Spleen (tissue), 7 donors: ENCODE measurements around the gene ZNF672.

Experiments used
- CTCF ChIP-seq, 11 experiments: fragments of 200-600 bp in 7 of 11; fragments of 450-650 bp in 4 of 11; sonication (generic) in 4 of 11; IDR thresholded peaks in 8 of 11; conservative IDR thresholded peaks in 3 of 11; 1 replicate in 7 of 11; 2 replicates in 4 of 11; pipeline versions ENCODE4 v1.4.0 to v1.8.0; 2016 to 2021; ENCODE audit warnings: antibody characterized with exemption in 11 of 11, inconsistent platforms in 4 of 11, mild to moderate bottlenecking in 1 of 11
- POLR2AphosphoS5 ChIP-seq, 3 donors: sonication (generic); formaldehyde crosslinking; IDR thresholded peaks; one replicate each; pipeline ENCODE4 v1.5.1; 2017; ENCODE audit warnings: antibody characterized with exemption in 3 of 3
- donor health status: DM: no; HTN: no; CAD: no; lungs with moderate emphysema.
- donor health status: DM: no; HTN: no; CAD: no.
- donor health status: DM: no; HTN: no; CAD: no.

GRCh38 chr1:248804771-248805681 is 33.0 kb upstream of the ZNF672 start:
- TF ChIP-seq CTCF (IDR thresholded peaks at IDR 0.05 in 8 of 11, conservative IDR thresholded peaks at IDR 0.05 in 3 of 11) (peak in 3 of 11 experiments; percentile 4 to 23 (median 11)), POLR2AphosphoS5 (IDR thresholded peaks at IDR 0.05) (peak in 1 of 3 donors; percentile 48)
